ENCODE results near the gene GRSF1.

GRCh38 chr4:70855464-70855863, 15.8 kb upstream of the GRSF1 start:
- TF ChIP-seq EZH2 (IDR thresholded peaks at IDR 0.05; ENCODE audit: borderline replicate concordance, insufficient read depth, low read depth, low read length, poor library complexity, severe bottlenecking): no peak
- TF ChIP-seq CTCF (IDR thresholded peaks at IDR 0.05): no peak

Data from B cell (primary cell).